ENCODE measurements around the gene TM7SF2. TPM values are rescaled to one million over a fixed set of nuclear protein-coding genes. Genes with fewer than 3 reads are reported as not detected.
"Not testable (repeated sequence)": the region's sequence is repeated elsewhere in the genome, so short reads cannot be mapped to it uniquely, and the experiment has no call there.

TM7SF2 gene
- polyA plus RNA-seq, 3 donors = 1.8 to 4.5 (median 1.8) TPM

DNA sequence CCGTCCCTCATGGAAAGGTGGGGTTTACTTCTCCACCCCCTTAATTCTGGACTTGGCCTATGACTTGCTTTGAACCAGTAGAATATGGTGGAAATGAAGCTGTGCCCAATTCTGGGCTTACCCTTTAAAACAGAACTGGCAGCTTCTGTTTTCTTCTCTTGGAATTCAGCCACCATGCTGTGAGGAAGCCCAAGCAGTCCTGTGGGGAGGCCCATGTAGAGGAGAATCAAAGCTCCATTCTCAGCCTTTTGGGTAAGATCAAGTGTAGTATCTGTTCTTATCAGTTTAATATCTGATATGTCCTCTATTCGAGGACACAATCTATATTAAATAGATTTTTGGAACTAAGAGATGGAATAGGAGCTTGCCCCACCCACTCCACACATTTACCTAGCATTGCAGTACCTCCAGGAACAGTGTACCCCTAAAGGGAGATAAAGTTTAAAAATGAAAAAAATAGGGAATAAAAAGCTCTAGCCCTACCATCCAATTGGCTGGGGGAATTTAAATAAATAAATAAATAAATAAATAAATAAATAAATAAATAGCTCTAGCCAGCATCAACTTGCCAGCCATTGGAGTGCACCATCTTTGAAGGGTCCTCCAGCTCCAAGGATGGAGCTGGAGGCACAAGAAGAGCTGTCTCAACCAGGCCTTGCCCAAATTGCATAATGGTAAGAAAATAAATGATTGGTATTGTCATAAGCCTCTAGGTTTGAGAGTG lies 35.8 kb downstream of the TM7SF2 start:
- intact Hi-C loops (cut with micrococcal nuclease) = loop anchor here in 1 of 2 donors (5.0 kb wide), 1 partner anchor 35 kb away; the partner anchor contains the start of gene CAPN1
- Histone ChIP-seq H4K20me1 (ENCODE audit: insufficient read depth, low read length) (no peaks in the 10 kb centered on the region), H3K9me3 (replicated peaks in 1 of 2; ENCODE audit: control insufficient read depth in 1 of 2, insufficient read depth in 1 of 2, low read length in 2 of 2) (peaks cover 4% of the 10 kb centered on the region in 2 donors), H3K79me2 (ENCODE audit: insufficient read depth, low read length) (no peaks in the 10 kb centered on the region), H3K9ac (ENCODE audit: insufficient read depth, low read length, poor library complexity, severe bottlenecking) (no peak overlapping the region), H3K4me3 (replicated peaks in 1 of 3; ENCODE audit: low read depth in 2 of 3, low read length in 3 of 3) (no peak overlapping the region), H3K4me2 (replicated peaks; ENCODE audit: extremely low read depth, low read length, poor library complexity, severe bottlenecking) (no peak overlapping the region), H2AFZ (ENCODE audit: insufficient read depth, low read depth, low read length, poor library complexity, severe bottlenecking) (no peak overlapping the region), H3K27me3 (ENCODE audit: control insufficient read depth in 2 of 2, insufficient read depth in 2 of 2, low read length in 2 of 2) (no peaks in the 10 kb centered on the region), H3K4me1 (ENCODE audit: control insufficient read depth in 1 of 2, insufficient read depth in 2 of 2, low read length in 2 of 2) (peaks cover 35 to 39% of the 10 kb centered on the region in 2 donors), H3K27ac (ENCODE audit: low read depth in 1 of 2, low read length in 2 of 2) (no peak overlapping the region), H3K36me3 (replicated peaks in 1 of 2; ENCODE audit: control insufficient read depth in 1 of 2, insufficient read depth in 2 of 2, low read length in 2 of 2) (no peaks in the 10 kb centered on the region)
- H3K27me3 Mint-ChIP-seq (ENCODE audit: low read depth in 3 of 3) = peaks cover 0 to 2% (median 2%) of the 10 kb centered on the region in 3 donors
- TF ChIP-seq, protein P1, sequence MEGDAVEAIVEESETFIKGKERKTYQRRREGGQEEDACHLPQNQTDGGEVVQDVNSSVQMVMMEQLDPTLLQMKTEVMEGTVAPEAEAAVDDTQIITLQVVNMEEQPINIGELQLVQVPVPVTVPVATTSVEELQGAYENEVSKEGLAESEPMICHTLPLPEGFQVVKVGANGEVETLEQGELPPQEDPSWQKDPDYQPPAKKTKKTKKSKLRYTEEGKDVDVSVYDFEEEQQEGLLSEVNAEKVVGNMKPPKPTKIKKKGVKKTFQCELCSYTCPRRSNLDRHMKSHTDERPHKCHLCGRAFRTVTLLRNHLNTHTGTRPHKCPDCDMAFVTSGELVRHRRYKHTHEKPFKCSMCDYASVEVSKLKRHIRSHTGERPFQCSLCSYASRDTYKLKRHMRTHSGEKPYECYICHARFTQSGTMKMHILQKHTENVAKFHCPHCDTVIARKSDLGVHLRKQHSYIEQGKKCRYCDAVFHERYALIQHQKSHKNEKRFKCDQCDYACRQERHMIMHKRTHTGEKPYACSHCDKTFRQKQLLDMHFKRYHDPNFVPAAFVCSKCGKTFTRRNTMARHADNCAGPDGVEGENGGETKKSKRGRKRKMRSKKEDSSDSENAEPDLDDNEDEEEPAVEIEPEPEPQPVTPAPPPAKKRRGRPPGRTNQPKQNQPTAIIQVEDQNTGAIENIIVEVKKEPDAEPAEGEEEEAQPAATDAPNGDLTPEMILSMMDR (IDR thresholded peaks at IDR 0.05) = no peak
- no peaks in the 10 kb centered on the region for H3K36me3 Mint-ChIP-seq
- no CpG with 5 or more reads among the region's 2 CpGs for WGBS (ENCODE audit: insufficient coverage)
- no peak for DNase-seq
- peaks cover 0 to 6% (median 3%) of the 10 kb centered on the region in 7 donors for H3K9me3 Mint-ChIP-seq
- H3K4me3 Mint-ChIP-seq = no peak overlapping the region
- H3K4me1 Mint-ChIP-seq = peaks cover 40% of the 10 kb centered on the region
- no peak overlapping the region for H3K27ac Mint-ChIP-seq

- intact Hi-C loops (cut with micrococcal nuclease) = loop anchor here in 1 of 2 donors (5.0 kb wide), 1 partner anchor 34 kb away; the partner anchor contains the start of gene CAPN1
- Histone ChIP-seq H4K20me1 (ENCODE audit: insufficient read depth, low read length) (no peaks in the 10 kb centered on the region), H2AFZ (ENCODE audit: insufficient read depth, low read depth, low read length, poor library complexity, severe bottlenecking) (no peak overlapping the region), H3K79me2 (ENCODE audit: insufficient read depth, low read length) (no peaks in the 10 kb centered on the region), H3K27ac (ENCODE audit: low read depth in 1 of 2, low read length in 2 of 2) (no peak overlapping the region), H3K4me1 (ENCODE audit: control insufficient read depth in 1 of 2, insufficient read depth in 2 of 2, low read length in 2 of 2) (peaks cover 43 to 47% of the 10 kb centered on the region in 2 donors), H3K27me3 (ENCODE audit: control insufficient read depth in 2 of 2, insufficient read depth in 2 of 2, low read length in 2 of 2) (no peaks in the 10 kb centered on the region), H3K9me3 (replicated peaks in 1 of 2; ENCODE audit: control insufficient read depth in 1 of 2, insufficient read depth in 1 of 2, low read length in 2 of 2) (peaks cover 4% of the 10 kb centered on the region in 2 donors), H3K36me3 (replicated peaks in 1 of 2; ENCODE audit: control insufficient read depth in 1 of 2, insufficient read depth in 2 of 2, low read length in 2 of 2) (no peaks in the 10 kb centered on the region), H3K4me3 (replicated peaks in 1 of 3; ENCODE audit: low read depth in 2 of 3, low read length in 3 of 3) (no peak overlapping the region), H3K4me2 (replicated peaks; ENCODE audit: extremely low read depth, low read length, poor library complexity, severe bottlenecking) (no peak overlapping the region), H3K9ac (ENCODE audit: insufficient read depth, low read length, poor library complexity, severe bottlenecking) (no peak overlapping the region)
- no peak for DNase-seq
- H3K9me3 Mint-ChIP-seq = peaks cover 0 to 6% (median 3%) of the 10 kb centered on the region in 7 donors
- H3K27ac Mint-ChIP-seq = no peak overlapping the region
- peaks cover 47% of the 10 kb centered on the region for H3K4me1 Mint-ChIP-seq
- H3K4me3 Mint-ChIP-seq = no peak overlapping the region
- 100% methylated on average over 2 of the region's 5 CpGs for WGBS (ENCODE audit: insufficient coverage)
- TF ChIP-seq, protein P1 (IDR thresholded peaks at IDR 0.05) = no peak
- H3K36me3 Mint-ChIP-seq = no peaks in the 10 kb centered on the region
- peaks cover 0 to 2% (median 0%) of the 10 kb centered on the region in 3 donors for H3K27me3 Mint-ChIP-seq (ENCODE audit: low read depth in 3 of 3)
Observed at GRCh38 chr11:65148657-65149056, 37.0 kb downstream of the TM7SF2 start.

- Histone ChIP-seq H3K9ac (ENCODE audit: insufficient read depth, low read length, poor library complexity, severe bottlenecking) (peak overlapping the region; percentile 47), H3K4me1 (ENCODE audit: control insufficient read depth in 1 of 2, insufficient read depth in 2 of 2, low read length in 2 of 2) (peaks cover 43 to 47% of the 10 kb centered on the region in 2 donors), H3K4me3 (replicated peaks in 1 of 3; ENCODE audit: low read depth in 2 of 3, low read length in 3 of 3) (peak overlapping the region in 1 of 3 experiments; percentile 24), H3K4me2 (replicated peaks; ENCODE audit: extremely low read depth, low read length, poor library complexity, severe bottlenecking) (peak overlapping the region; percentile 62), H2AFZ (ENCODE audit: insufficient read depth, low read depth, low read length, poor library complexity, severe bottlenecking) (peak overlapping the region; percentile 50), H3K27ac (ENCODE audit: low read depth in 1 of 2, low read length in 2 of 2) (peak overlapping the region; percentile 70 to 77)
- H3K9me3 Mint-ChIP-seq; H3K79me2 ChIP-seq (ENCODE audit: insufficient read depth, low read length); H4K20me1 ChIP-seq (ENCODE audit: insufficient read depth, low read length); DNase-seq; H3K36me3 ChIP-seq (replicated peaks in 1 of 2; ENCODE audit: control insufficient read depth in 1 of 2, insufficient read depth in 2 of 2, low read length in 2 of 2); H3K27me3 Mint-ChIP-seq (ENCODE audit: low read depth in 3 of 3); H3K27me3 ChIP-seq (ENCODE audit: control insufficient read depth in 2 of 2, insufficient read depth in 2 of 2, low read length in 2 of 2); H3K9me3 ChIP-seq (replicated peaks in 1 of 2; ENCODE audit: control insufficient read depth in 1 of 2, insufficient read depth in 1 of 2, low read length in 2 of 2); H3K36me3 Mint-ChIP-seq: not testable (repeated sequence)
- peaks cover 47% of the 10 kb centered on the region for H3K4me1 Mint-ChIP-seq
- intact Hi-C loops (cut with micrococcal nuclease) = loop anchor here in 1 of 2 donors (2.0 kb wide), 1 partner anchor 15 kb away; the partner anchor contains the start of gene SYVN1
- H3K27ac Mint-ChIP-seq = peak overlapping the region; percentile 87 to 98 (median 96)
- H3K4me3 Mint-ChIP-seq = peak overlapping the region in 1 of 2 donors; percentile 81
- no CpG with 5 or more reads among the region's 10 CpGs for WGBS (ENCODE audit: insufficient coverage)
Observed at GRCh38 chr11:65150131-65150508, 38.4 kb downstream of the TM7SF2 start.
